Thoracic aorta (tissue), 2 donors: ENCODE data around the gene KLHL2. TPM values are rescaled to one million over a fixed set of nuclear protein-coding genes. Genes with fewer than 3 reads are reported as not detected.

Source experiments
- ATAC-seq: fragments of 150-250 bp; one replicate; pipeline ENCODE4 v1.8.0; 2017; ENCODE audit warnings: low read depth; ENCODE audit not compliant: insufficient number of reproducible peaks, low FRiP score
- DNase-seq: peaks from one replicate; pipeline ENCODE4 v3.0.0-alpha.2; 2020; ENCODE audit warnings: low spot score
- H3K27ac ChIP-seq, 2 donors: fragments of 200-600 bp; sonication (generic); 1 replicate in 1 of 2; 2 replicates in 1 of 2; pipeline ENCODE4 v1.5.1; 2016; ENCODE audit warnings: mild to moderate bottlenecking in 2 of 2, moderate library complexity in 2 of 2
- H3K27me3 ChIP-seq: fragments of 200-600 bp; sonication (generic); replicated peaks from 2 replicates; pipeline ENCODE4 v1.6.0; 2016; ENCODE audit warnings: mild to moderate bottlenecking; ENCODE audit not compliant: insufficient read depth
- H3K36me3 ChIP-seq: fragments of 200-600 bp; sonication (generic); one replicate; pipeline ENCODE4 v1.5.1; 2016
- H3K4me1 ChIP-seq, 2 donors: fragments of 200-600 bp; sonication (generic); 1 replicate in 1 of 2; 2 replicates in 1 of 2; pipeline versions ENCODE4 v1.5.1 to v1.6.0; 2016; ENCODE audit warnings: low read depth in 2 of 2, mild to moderate bottlenecking in 1 of 2; ENCODE audit not compliant: control insufficient read depth in 1 of 2
- H3K4me3 ChIP-seq: fragments of 200-600 bp; sonication (generic); 2 replicates; pipeline ENCODE4 v1.5.1; 2016; ENCODE audit warnings: mild to moderate bottlenecking
- H3K9me3 ChIP-seq: fragments of 200-600 bp; sonication (generic); 2 replicates; pipeline ENCODE4 v1.5.1; 2016
- CTCF ChIP-seq: fragments of 200-600 bp; sonication (generic); IDR thresholded peaks from one replicate; pipeline ENCODE4 v1.5.1; 2019; ENCODE audit warnings: antibody characterized with exemption
- total RNA-seq, 2 donors: library from RNA; depleted of rRNA; stranded (reverse); fragments of >200 nt; gene quantifications; one replicate each; pipeline versions ENCODE4 v1.1.0 to v1.2.3, GENCODE V29; 2016

Gene KLHL2
- total RNA-seq, 2 donors from 2014 or later, result 13.5 to 48.2 TPM

- TF ChIP-seq CTCF, result no peak
- H3K27ac ChIP-seq, result no peak overlapping the region
- no peak overlapping the region for H3K4me3 ChIP-seq
- no peaks in the 10 kb centered on the region for H3K36me3 ChIP-seq
- ATAC-seq (no peak), DNase-seq (no peak)
- H3K9me3 ChIP-seq, result no peaks in the 10 kb centered on the region
- no peaks in the 10 kb centered on the region for H3K27me3 ChIP-seq
- H3K4me1 ChIP-seq, result no peaks in the 10 kb centered on the region
Measured at GRCh38 chr4:165370530-165370929, 163.2 kb downstream of the KLHL2 start.

Other genes with a start within 250 kb of the KLHL2 start
- under 1 TPM in 1 of 2 donors, not detected in 1; 0.95 TPM for gene TRIM61, start 229.9 kb upstream of the KLHL2 start, total RNA-seq
- gene TRIM60, start 175.6 kb upstream of the KLHL2 start, total RNA-seq, result not detected
- not detected for gene TRIM75, start 153.7 kb upstream of the KLHL2 start, total RNA-seq
- 10 to 100 TPM in 1 of 2 donors, 1 to 10 TPM in 1; 4.7 to 18.6 TPM for gene TMEM192, start 94.7 kb upstream of the KLHL2 start, total RNA-seq
- 10 to 100 TPM; 12.3 to 16.7 TPM for gene MSMO1, start 120.1 kb downstream of the KLHL2 start, total RNA-seq
- 100 to 1,000 TPM; 395 to 458 TPM for gene CPE, start 171.4 kb downstream of the KLHL2 start, total RNA-seq